GM21360 (cell line): ENCODE measurements around the gene MAP4K4.

ENCODE experiments used
- ATAC-seq: cut with Tn5 transposase; IDR thresholded peaks from one replicate; pipeline ENCODE4 v1.9.1; 2021; ENCODE audit warnings: mild to moderate bottlenecking, moderate library complexity; ENCODE audit not compliant: unreplicated experiment

MAP4K4 gene

GRCh38 chr2:101831351-101831865, 133.9 kb downstream of the MAP4K4 start:
- ATAC-seq = peak; percentile 55

GRCh38 chr2:101832114-101832513, 134.6 kb downstream of the MAP4K4 start:
- ATAC-seq = no peak

- no peak for ATAC-seq
These were observed 136.5 kb downstream of the MAP4K4 start for GRCh38 chr2:101833890-101834523.

- no peak for ATAC-seq
These were observed 139.8 kb downstream of the MAP4K4 start for GRCh38 chr2:101837354-101837753.

GRCh38 chr2:101841679-101842327, 144.3 kb downstream of the MAP4K4 start:
- ATAC-seq = no peak

- ATAC-seq = no peak
These were observed 145.0 kb downstream of the MAP4K4 start for GRCh38 chr2:101842471-101842870.

- no peak for ATAC-seq
These were observed 145.5 kb downstream of the MAP4K4 start for GRCh38 chr2:101843048-101843447.

- ATAC-seq = no peak
These were observed 146.0 kb downstream of the MAP4K4 start for GRCh38 chr2:101843471-101843870.

GRCh38 chr2:101844055-101844635, 146.6 kb downstream of the MAP4K4 start:
- ATAC-seq = no peak

GRCh38 chr2:101846973-101847372, 149.5 kb downstream of the MAP4K4 start:
- ATAC-seq = no peak

GRCh38 chr2:101847661-101848339, 150.3 kb downstream of the MAP4K4 start:
- ATAC-seq = no peak

- ATAC-seq = no peak
These were observed 151.4 kb downstream of the MAP4K4 start for GRCh38 chr2:101848769-101849410.

GRCh38 chr2:101850450-101850849, 152.9 kb downstream of the MAP4K4 start:
- no peak for ATAC-seq

GRCh38 chr2:101850991-101851390, 153.5 kb downstream of the MAP4K4 start:
- no peak for ATAC-seq

GRCh38 chr2:101852824-101853223, 155.3 kb downstream of the MAP4K4 start:
- ATAC-seq = no peak

- ATAC-seq = no peak
These were observed 157.4 kb downstream of the MAP4K4 start for GRCh38 chr2:101854877-101855276.

GRCh38 chr2:101855776-101856175, 158.3 kb downstream of the MAP4K4 start:
- ATAC-seq = no peak

- no peak for ATAC-seq
These were observed 160.7 kb downstream of the MAP4K4 start for GRCh38 chr2:101858246-101858645.

GRCh38 chr2:101858910-101859309, 161.4 kb downstream of the MAP4K4 start:
- no peak for ATAC-seq

GRCh38 chr2:101859604-101860003, 162.1 kb downstream of the MAP4K4 start:
- no peak for ATAC-seq

- no peak for ATAC-seq
These were observed 162.7 kb downstream of the MAP4K4 start for GRCh38 chr2:101860157-101860556.
